HCT116 (cell line): ENCODE measurements around the gene SLAMF7. TPM values are rescaled to one million over a fixed set of nuclear protein-coding genes. Genes with fewer than 3 reads are reported as not detected.

ENCODE experiments used
- ATAC-seq: fragments of 200-7000 bp; cut with Tn5 transposase; 2 replicates; pipeline ENCODE4 v1.9.1; 2020; ENCODE audit warnings: mild to moderate bottlenecking, moderate library complexity
- BruUV-seq: library from RNA; stranded (reverse); fragments of 400-500 nt; replicated peaks from 2 replicates; lab custom pipeline; 2021; lab: Mats Ljungman, UMichigan
- CTCF ChIA-PET: fragments of 300-600 bp; sonication (Branson Sonifier 250); formaldehyde crosslinking; loops from one replicate; lab custom pipeline; 2021; ENCODE audit warnings: antibody characterized with exemption; lab: Charles Lee
- POLR2A ChIA-PET: fragments of 300-600, 350-600 bp; sonication (Branson Sonifier 250); formaldehyde crosslinking; loops from one replicate; lab custom pipeline; 2021; ENCODE audit warnings: antibody characterized with exemption; lab: Charles Lee
- RAD21 ChIA-PET, 2 experiments: fragments of 300-600 bp; sonication (Branson Sonifier 250); formaldehyde crosslinking; loops; one replicate each; lab custom pipeline; 2023; ENCODE audit warnings: low total read pairs in 2 of 2; ENCODE audit not compliant: uncharacterized antibody in 2 of 2, unreplicated experiment in 2 of 2, low non-redundant PET in 1 of 2; lab: Charles Lee
- DNase-seq: peaks from one replicate; pipeline ENCODE4 v3.0.0-alpha.2; 2010; ENCODE audit warnings: low read depth, low spot score
- H2AFZ ChIP-seq: fragments of 200-600 bp; shearing (Covaris generic), sonication (generic); 2 replicates; pipeline ENCODE4 v1.6.1; 2017; ENCODE audit warnings: low read depth, mixed run types, mixed read lengths, antibody characterized with exemption, low read length; ENCODE audit not compliant: poor library complexity, severe bottlenecking
- H3K27ac ChIP-seq: 2 replicates; pipeline ENCODE4 v1.5.1; 2012; ENCODE audit warnings: low read depth, low read length
- H3K27me3 ChIP-seq: fragments of 200-600 bp; sonication (generic); 2 replicates; pipeline ENCODE4 v1.6.1; 2016; ENCODE audit warnings: mixed run types, low read length, mixed read lengths; ENCODE audit not compliant: insufficient read depth
- H3K36me3 ChIP-seq, 2 experiments: fragments of 200-500 bp in 1 of 2; fragments of 200-600 bp in 1 of 2; sonication (Bioruptor generic) in 1 of 2; sonication (generic) in 1 of 2; 2 replicates each; pipeline versions ENCODE4 v1.5.1 to v1.6.1; 2014 to 2016; ENCODE audit warnings: low read length in 2 of 2, inconsistent platforms in 1 of 2, mixed read lengths in 1 of 2, mixed run types in 1 of 2; ENCODE audit not compliant: insufficient read depth in 2 of 2, control insufficient read depth in 1 of 2
- H3K4me1 ChIP-seq, 2 experiments: fragments of 200-600 bp in 1 of 2; sonication (generic) in 1 of 2; 2 replicates each; pipeline versions ENCODE4 v1.5.1 to v1.6.1; 2012 to 2017; ENCODE audit warnings: low read length in 2 of 2, inconsistent platforms in 1 of 2, mild to moderate bottlenecking in 1 of 2, mixed read lengths in 1 of 2, mixed run types in 1 of 2, moderate library complexity in 1 of 2; ENCODE audit not compliant: insufficient read depth in 2 of 2, control insufficient read depth in 1 of 2
- H3K4me2 ChIP-seq: fragments of 200-600 bp; sonication (generic); 2 replicates; pipeline ENCODE4 v1.6.1; 2017; ENCODE audit warnings: mixed run types, low read length, mixed read lengths
- H3K4me3 ChIP-seq, 2 experiments: fragments of 200-600 bp in 1 of 2; sonication (generic) in 1 of 2; replicated peaks in 1 of 2; 2 replicates each; pipeline ENCODE4 v1.5.1; 2011 to 2016; ENCODE audit warnings: low read length in 2 of 2, control low read depth in 1 of 2, low read depth in 1 of 2, mild to moderate bottlenecking in 1 of 2, mixed read lengths in 1 of 2, mixed run types in 1 of 2
- H3K79me2 ChIP-seq: fragments of 200-600 bp; sonication (generic); 2 replicates; pipeline ENCODE4 v1.6.1; 2017; ENCODE audit warnings: mild to moderate bottlenecking, mixed run types, low read length, moderate library complexity, mixed read lengths; ENCODE audit not compliant: insufficient read depth
- H3K9ac ChIP-seq: fragments of 200-600 bp; sonication (generic); 2 replicates; pipeline ENCODE4 v1.6.1; 2016; ENCODE audit warnings: low read length, mixed read lengths
- H3K9me2 ChIP-seq: fragments of 200-600 bp; sonication (generic), shearing (Covaris generic); 2 replicates; pipeline ENCODE4 v1.6.1; 2017; ENCODE audit warnings: mixed run types, mild to moderate bottlenecking, moderate library complexity; ENCODE audit not compliant: insufficient read depth
- H3K9me3 ChIP-seq, 2 experiments: fragments of 200-500 bp in 1 of 2; fragments of 200-600 bp in 1 of 2; sonication (Bioruptor generic) in 1 of 2; sonication (generic) in 1 of 2; 2 replicates each; pipeline ENCODE4 v1.6.1; 2014 to 2017; ENCODE audit warnings: low read length in 2 of 2, mixed read lengths in 2 of 2, inconsistent platforms in 1 of 2, low read depth in 1 of 2, mild to moderate bottlenecking in 1 of 2, mixed run types in 1 of 2, moderate library complexity in 1 of 2; ENCODE audit not compliant: control insufficient read depth in 1 of 2, insufficient read depth in 1 of 2
- H4K20me1 ChIP-seq: fragments of 200-600 bp; sonication (generic), shearing (Covaris generic); 2 replicates; pipeline ENCODE4 v1.6.1; 2017; ENCODE audit warnings: mixed run types, mild to moderate bottlenecking, moderate library complexity; ENCODE audit not compliant: insufficient read depth
- CBX3 ChIP-seq: IDR thresholded peaks from 2 replicates; pipeline ENCODE4 v1.6.1; 2012; ENCODE audit warnings: low read depth
- EGR1 ChIP-seq: IDR thresholded peaks from 2 replicates; pipeline ENCODE4 v1.6.1; 2012; ENCODE audit warnings: low read depth
- ELF1 ChIP-seq: IDR thresholded peaks from 2 replicates; pipeline ENCODE4 v1.6.1; 2012; ENCODE audit warnings: low read depth, borderline replicate concordance
- FOSL1 ChIP-seq: IDR thresholded peaks from 2 replicates; pipeline ENCODE4 v1.6.1; 2012; ENCODE audit warnings: low read depth
- POLR2A ChIP-seq: IDR thresholded peaks from 2 replicates; pipeline ENCODE4 v1.7.0; 2011; ENCODE audit warnings: borderline replicate concordance; ENCODE audit not compliant: insufficient read depth, insufficient read length; ENCODE audit errors: extremely low read depth
- SIN3A ChIP-seq: IDR thresholded peaks from 2 replicates; pipeline ENCODE4 v1.6.1; 2012; ENCODE audit warnings: low read depth
- SP1 ChIP-seq: IDR thresholded peaks from 2 replicates; pipeline ENCODE4 v1.6.1; 2012; ENCODE audit warnings: low read depth
- SRF ChIP-seq: IDR thresholded peaks from 2 replicates; pipeline ENCODE4 v1.6.1; 2012; ENCODE audit warnings: low read depth
- TCF7L2 ChIP-seq: IDR thresholded peaks from 2 replicates; pipeline ENCODE4 v1.7.0; 2011; ENCODE audit warnings: borderline replicate concordance, inconsistent platforms; ENCODE audit not compliant: insufficient read depth, insufficient read length; ENCODE audit errors: extremely low read depth
- YY1 ChIP-seq: IDR thresholded peaks from 2 replicates; pipeline ENCODE4 v1.6.1; 2011; ENCODE audit warnings: low read length, low read depth, moderate library complexity, mild to moderate bottlenecking; ENCODE audit not compliant: insufficient replicate concordance; ENCODE audit errors: extremely low read depth
- ZFX ChIP-seq: fragments of 450-650 bp; IDR thresholded peaks from 2 replicates; pipeline ENCODE4 v1.6.1; 2017
- ZNF274 ChIP-seq: fragments of 200-500 bp; sonication (Bioruptor generic); IDR thresholded peaks from 2 replicates; pipeline ENCODE4 v1.6.1; 2014; ENCODE audit warnings: mild to moderate bottlenecking, low read depth, low read length, inconsistent platforms
- intact Hi-C: fragments of 100-400 bp; cut with micrococcal nuclease; formaldehyde crosslinking; loops from 2 replicates; pipeline ENCODE4 v1.10.0; 2022
- total RNA-seq: library from RNA; stranded (reverse); gene quantifications from one replicate; pipeline ENCODE4 v1.2.1, GENCODE V29; 2021; ENCODE audit not compliant: unreplicated experiment
- TF ChIP-seq, protein P1 (sequence below): IDR thresholded peaks from 2 replicates; pipeline ENCODE4 v1.6.1; 2012; ENCODE audit warnings: low read depth
- TF ChIP-seq, protein P2 (sequence below), 3 experiments: fragments of 200-600 bp in 1 of 3; sonication (generic) in 1 of 3; IDR thresholded peaks in 2 of 3; conservative IDR thresholded peaks in 1 of 3; 2 replicates each; pipeline ENCODE4 v1.5.1; 2012 to 2017; ENCODE audit warnings: low read depth in 2 of 3, low read length in 2 of 3, antibody characterized with exemption in 1 of 3, borderline replicate concordance in 1 of 3, control low read depth in 1 of 3, mild to moderate bottlenecking in 1 of 3, mixed read lengths in 1 of 3, mixed run types in 1 of 3, moderate library complexity in 1 of 3; ENCODE audit not compliant: insufficient read depth in 1 of 3
- TF ChIP-seq, protein P3 (sequence below): IDR thresholded peaks from 2 replicates; pipeline ENCODE4 v1.6.1; 2012
- TF ChIP-seq, protein P4 (sequence below): IDR thresholded peaks from 2 replicates; pipeline ENCODE4 v1.6.1; 2012

SLAMF7 gene
- total RNA-seq, 1 experiment from 2014 or later, result 0.34 TPM

DNA sequence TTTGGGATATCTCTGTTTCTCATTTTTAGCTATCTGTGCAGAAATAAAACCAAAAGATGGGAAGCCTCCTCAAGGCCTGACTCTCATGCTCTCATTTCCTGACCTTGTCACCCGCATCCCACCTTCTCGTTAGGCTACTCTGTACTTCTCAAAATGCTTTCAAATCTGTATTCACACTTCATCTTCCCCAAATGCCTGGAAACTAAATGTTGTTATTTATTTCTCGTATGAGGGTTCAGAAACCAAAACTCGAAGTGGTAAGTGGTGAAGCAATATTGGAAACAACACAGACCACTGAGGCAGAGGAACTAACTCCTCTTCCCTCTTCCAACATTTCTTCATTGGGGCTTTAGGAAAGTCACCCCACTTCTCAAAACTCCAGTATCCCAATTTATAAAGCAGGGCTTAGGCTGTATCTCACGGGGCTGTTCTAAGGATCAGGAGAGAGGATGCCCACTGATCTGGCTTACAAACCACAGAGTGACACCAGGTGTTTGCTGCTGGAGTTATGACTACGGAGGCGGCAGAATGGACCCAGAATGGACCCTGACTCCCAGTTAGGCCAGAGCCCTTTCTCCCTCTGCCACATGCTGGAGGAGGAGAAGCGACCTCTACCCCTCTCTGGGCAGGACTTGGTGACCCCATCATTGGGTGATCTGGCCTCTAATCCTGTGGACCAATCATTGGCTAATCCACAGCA, 3.5 kb downstream of the SLAMF7 start:
- intact Hi-C loops, result no loop called here
- ChIA-PET CTCF (no interaction called here), POLR2A (no interaction called here), RAD21 (no interaction called here)
- Histone ChIP-seq H3K9ac (no peak overlapping the region), H3K27ac (no peak overlapping the region), H4K20me1 (no peaks in the 10 kb centered on the region), H3K4me1 (peaks cover 0 to 5% of the 10 kb centered on the region in 2 experiments; a peak in 1 of 4 replicates), H3K4me2 (no peak overlapping the region), H3K4me3 (no peak overlapping the region), H3K9me2 (no peaks in the 10 kb centered on the region), H3K79me2 (no peaks in the 10 kb centered on the region), H3K9me3 (no peaks in the 10 kb centered on the region), H3K27me3 (no peaks in the 10 kb centered on the region), H2AFZ (no peak overlapping the region), H3K36me3 (no peaks in the 10 kb centered on the region)
- DNase-seq (no peak), ATAC-seq (no peak)
- no TSS peak for BruUV-seq
- no peak for TF ChIP-seq POLR2A
- TF ChIP-seq, protein P1, sequence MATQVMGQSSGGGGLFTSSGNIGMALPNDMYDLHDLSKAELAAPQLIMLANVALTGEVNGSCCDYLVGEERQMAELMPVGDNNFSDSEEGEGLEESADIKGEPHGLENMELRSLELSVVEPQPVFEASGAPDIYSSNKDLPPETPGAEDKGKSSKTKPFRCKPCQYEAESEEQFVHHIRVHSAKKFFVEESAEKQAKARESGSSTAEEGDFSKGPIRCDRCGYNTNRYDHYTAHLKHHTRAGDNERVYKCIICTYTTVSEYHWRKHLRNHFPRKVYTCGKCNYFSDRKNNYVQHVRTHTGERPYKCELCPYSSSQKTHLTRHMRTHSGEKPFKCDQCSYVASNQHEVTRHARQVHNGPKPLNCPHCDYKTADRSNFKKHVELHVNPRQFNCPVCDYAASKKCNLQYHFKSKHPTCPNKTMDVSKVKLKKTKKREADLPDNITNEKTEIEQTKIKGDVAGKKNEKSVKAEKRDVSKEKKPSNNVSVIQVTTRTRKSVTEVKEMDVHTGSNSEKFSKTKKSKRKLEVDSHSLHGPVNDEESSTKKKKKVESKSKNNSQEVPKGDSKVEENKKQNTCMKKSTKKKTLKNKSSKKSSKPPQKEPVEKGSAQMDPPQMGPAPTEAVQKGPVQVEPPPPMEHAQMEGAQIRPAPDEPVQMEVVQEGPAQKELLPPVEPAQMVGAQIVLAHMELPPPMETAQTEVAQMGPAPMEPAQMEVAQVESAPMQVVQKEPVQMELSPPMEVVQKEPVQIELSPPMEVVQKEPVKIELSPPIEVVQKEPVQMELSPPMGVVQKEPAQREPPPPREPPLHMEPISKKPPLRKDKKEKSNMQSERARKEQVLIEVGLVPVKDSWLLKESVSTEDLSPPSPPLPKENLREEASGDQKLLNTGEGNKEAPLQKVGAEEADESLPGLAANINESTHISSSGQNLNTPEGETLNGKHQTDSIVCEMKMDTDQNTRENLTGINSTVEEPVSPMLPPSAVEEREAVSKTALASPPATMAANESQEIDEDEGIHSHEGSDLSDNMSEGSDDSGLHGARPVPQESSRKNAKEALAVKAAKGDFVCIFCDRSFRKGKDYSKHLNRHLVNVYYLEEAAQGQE, result no peak
- TF ChIP-seq ZNF274, result no peak
- no peak for TF ChIP-seq CBX3

DNA sequence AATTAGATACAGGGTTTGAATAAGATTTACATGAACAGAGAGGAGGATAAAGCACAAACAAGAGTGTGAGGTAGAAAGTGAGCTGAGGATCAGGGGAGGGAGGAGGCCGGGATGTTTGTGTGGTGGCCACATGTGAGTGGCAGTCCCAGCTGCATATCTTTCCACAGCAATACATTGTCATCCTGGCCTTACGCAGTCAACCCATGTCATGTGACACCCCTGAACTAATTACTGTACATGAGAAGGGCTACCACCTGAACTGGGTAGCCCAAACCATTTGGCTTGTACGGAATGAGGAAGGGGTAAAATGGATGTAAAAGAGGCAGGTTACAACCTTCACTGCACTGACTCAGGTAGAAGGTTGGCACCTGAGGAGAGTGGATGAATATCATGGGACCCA, 4.2 kb downstream of the SLAMF7 start:
- ATAC-seq, result no peak
- RAD21 ChIA-PET, result no interaction called here
- CTCF ChIA-PET, result no interaction called here
- no peak for TF ChIP-seq ELF1
- TF ChIP-seq, protein P2, sequence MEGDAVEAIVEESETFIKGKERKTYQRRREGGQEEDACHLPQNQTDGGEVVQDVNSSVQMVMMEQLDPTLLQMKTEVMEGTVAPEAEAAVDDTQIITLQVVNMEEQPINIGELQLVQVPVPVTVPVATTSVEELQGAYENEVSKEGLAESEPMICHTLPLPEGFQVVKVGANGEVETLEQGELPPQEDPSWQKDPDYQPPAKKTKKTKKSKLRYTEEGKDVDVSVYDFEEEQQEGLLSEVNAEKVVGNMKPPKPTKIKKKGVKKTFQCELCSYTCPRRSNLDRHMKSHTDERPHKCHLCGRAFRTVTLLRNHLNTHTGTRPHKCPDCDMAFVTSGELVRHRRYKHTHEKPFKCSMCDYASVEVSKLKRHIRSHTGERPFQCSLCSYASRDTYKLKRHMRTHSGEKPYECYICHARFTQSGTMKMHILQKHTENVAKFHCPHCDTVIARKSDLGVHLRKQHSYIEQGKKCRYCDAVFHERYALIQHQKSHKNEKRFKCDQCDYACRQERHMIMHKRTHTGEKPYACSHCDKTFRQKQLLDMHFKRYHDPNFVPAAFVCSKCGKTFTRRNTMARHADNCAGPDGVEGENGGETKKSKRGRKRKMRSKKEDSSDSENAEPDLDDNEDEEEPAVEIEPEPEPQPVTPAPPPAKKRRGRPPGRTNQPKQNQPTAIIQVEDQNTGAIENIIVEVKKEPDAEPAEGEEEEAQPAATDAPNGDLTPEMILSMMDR (IDR thresholded peaks at IDR 0.05 in 2 of 3, conservative IDR thresholded peaks at IDR 0.05 in 1 of 3; ENCODE audit: borderline replicate concordance in 1 of 3, insufficient read depth in 1 of 3, low read depth in 2 of 3, low read length in 2 of 3), result no peak
- no peak for TF ChIP-seq YY1
- TF ChIP-seq TCF7L2, result no peak
- TF ChIP-seq SRF, result no peak
- TF ChIP-seq SP1, result no peak
- no peak for TF ChIP-seq POLR2A
- TF ChIP-seq FOSL1, result no peak
- TF ChIP-seq ZFX, result no peak
- TF ChIP-seq, protein P3, sequence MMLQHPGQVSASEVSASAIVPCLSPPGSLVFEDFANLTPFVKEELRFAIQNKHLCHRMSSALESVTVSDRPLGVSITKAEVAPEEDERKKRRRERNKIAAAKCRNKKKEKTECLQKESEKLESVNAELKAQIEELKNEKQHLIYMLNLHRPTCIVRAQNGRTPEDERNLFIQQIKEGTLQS, result no peak
- TF ChIP-seq, protein P4, sequence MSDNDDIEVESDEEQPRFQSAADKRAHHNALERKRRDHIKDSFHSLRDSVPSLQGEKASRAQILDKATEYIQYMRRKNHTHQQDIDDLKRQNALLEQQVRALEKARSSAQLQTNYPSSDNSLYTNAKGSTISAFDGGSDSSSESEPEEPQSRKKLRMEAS, result no peak
- no peak for TF ChIP-seq SIN3A
- no peak for TF ChIP-seq EGR1

More for the DNA sequence above, 4.2 kb downstream of the SLAMF7 start:
- Histone ChIP-seq H3K9me3 (no peaks in the 10 kb centered on the region), H3K27ac (no peak overlapping the region), H4K20me1 (no peaks in the 10 kb centered on the region), H3K4me1 (peaks cover 0 to 5% of the 10 kb centered on the region in 2 experiments; a peak in 1 of 4 replicates), H3K4me2 (no peak overlapping the region), H3K9ac (no peak overlapping the region), H3K27me3 (no peaks in the 10 kb centered on the region), H3K9me2 (no peaks in the 10 kb centered on the region), H3K4me3 (no peak overlapping the region), H3K79me2 (no peaks in the 10 kb centered on the region), H2AFZ (no peak overlapping the region), H3K36me3 (no peaks in the 10 kb centered on the region)
- intact Hi-C loops, result no loop called here
- no peak for DNase-seq
- POLR2A ChIA-PET, result no interaction called here
- no TSS peak for BruUV-seq
